DMS53 treated with DMSO at 0.1 percent for 48 hours (cell line): Measurements from ENCODE around the gene KCNAB3.

Experiments used
- DNase-seq: peaks from one replicate; lab custom pipeline; 2025; ENCODE audit not compliant: unreplicated experiment; lab: John Stamatoyannopoulos, UW

KCNAB3 gene

DNA sequence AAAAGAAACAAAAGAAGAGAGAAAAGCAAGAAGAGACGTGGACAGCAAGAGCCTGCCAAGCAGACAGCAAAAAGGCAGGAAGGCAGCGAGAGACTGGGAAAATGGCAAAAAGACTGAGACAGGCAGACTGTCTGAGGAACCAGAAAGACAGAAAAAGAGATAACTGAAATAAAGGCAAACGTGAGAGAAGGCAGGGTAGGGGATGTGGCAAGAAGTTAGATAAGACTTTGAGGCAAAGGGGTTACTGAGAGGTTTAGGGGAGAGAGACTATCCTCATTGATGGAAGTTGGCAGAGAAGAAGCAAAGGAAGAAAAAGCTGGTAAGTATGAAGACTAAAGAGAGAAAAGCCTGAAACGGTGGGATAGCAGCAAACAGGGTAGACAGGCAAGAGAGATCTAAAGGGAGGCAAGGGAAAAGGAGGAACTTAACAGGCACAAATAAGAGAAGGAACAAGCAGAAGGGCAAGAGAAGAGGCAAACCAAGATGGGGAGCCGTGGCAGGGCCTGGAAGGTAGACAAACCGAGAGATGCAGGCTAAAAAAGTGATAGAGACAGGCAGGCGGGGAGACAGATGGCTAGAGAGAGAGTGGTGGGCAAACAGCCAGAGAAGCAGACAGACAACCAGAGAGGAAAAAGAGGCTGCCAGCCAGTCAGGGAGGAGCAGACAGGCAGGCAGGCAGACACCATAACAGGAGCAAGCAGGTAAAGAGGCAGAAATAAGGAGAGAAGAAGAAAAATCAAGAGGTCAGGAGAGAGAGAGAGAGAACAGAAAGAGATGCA lies 48.2 kb downstream of the KCNAB3 start:
- no peak for DNase-seq

DNA sequence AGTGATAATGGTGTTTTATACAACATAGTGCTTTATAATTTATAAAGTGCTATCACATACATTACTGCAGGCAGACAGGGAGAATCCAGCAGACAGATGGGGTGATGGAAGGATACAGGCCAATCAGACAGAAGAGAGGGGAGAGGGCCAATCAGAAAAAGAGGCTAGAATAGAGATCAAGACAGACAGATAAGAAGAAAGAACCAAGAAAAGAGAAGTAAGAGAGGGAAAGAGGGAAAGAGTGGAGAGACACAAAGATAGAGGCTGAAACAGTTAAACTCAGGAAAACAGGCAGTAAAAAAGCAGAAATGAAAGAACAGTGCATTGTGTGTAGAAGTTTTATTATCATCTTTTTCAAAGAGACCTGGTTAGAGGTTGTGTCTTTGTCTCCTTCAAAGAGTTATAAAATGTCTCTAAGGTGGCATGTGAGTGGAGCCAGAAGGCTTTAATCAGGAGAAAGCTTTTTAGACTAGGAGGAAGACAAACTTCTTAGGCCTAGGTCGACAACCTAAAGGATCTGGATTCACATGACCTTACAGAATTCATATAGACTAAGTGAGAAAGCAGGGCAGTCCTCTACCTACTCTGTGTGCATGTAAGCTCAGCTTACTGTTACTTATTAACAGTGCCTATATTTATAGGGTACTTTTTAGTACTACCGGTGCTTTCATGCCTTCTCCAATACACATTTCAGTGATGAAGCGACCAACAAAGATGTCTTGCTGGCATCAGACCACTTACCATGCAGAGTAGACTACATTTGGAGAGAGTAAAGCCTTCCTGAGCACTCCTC lies 49.4 kb downstream of the KCNAB3 start:
- no peak for DNase-seq

DNA sequence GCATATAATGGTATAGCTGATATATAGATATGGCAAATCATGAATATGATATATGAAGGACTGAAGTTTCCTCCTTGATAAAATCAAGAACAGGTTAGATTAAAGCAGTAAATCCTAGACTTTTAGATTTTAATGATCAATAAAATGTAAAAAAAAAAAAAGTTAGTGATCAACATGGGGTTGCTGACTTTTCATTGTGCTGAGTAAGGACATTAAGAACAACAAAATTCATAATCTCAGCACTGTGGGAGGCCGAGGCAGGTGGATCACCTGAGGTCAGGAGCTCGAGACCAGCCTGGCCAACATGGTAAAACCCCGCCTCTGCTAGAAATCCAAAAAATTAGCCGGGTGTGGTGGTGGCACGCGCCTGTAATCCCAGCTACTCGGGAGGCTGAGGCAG lies 51.4 kb downstream of the KCNAB3 start:
- DNase-seq: no peak

DNA sequence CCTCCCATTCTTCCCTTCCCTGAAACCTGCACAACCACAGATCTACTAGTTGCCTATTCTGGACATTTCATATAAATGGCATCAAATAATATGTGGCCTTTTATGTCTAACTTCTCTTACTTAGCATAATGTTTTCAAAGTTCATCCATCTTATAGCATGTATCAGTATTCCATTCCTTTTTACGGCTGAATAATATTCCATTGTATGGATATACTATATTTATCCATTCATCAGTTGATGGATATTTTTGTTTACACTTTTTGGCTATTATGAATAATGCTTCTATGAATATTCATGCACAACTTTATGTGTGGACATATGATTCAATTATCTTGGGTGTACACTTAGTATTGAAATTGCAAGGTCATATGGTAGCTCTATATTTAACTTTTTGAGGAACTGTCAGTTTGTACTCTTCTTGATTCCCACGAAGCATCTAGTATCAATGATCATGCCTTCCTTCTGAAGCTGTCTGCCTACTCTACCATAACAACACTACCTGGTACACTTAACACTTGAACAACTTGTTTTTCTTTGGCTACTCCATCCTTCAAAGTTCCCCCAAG lies 53.8 kb downstream of the KCNAB3 start:
- no peak for DNase-seq

DNA sequence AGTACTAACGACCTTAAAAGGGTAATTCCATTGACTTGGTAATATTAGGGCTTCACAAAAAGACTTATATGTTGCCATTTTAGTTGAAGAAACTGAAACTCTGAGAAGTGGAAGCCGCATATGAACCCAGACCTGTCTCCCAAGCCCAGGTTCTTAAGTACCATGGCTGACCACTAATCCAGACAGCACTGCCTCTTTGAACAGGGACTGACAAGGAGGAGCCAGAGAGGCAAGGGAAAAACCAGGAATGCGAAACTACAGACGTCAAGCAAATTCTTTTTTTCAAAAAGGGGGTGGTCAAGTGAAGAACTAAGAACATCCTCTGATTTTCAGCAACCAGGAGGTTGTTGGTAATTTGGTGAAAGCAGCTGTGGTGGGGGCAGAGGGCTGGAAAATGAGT lies 56.6 kb downstream of the KCNAB3 start:
- no peak for DNase-seq
